Lung (tissue), 12 donors: Measurements from ENCODE around the gene LRP2. TPM values are rescaled to one million over a fixed set of nuclear protein-coding genes. Genes with fewer than 3 reads are reported as not detected.
A peak's percentile ranks its signal among the peaks of the same experiment; 100 is the strongest.

Experiments
- ATAC-seq: fragments of 200-7000 bp; cut with Tn5 transposase; one replicate; pipeline ENCODE4 v1.9.1; 2020; ENCODE audit warnings: moderate number of reproducible peaks; ENCODE audit not compliant: insufficient read depth, low FRiP score
- DNase-seq, 3 donors: peaks; one replicate each; pipeline ENCODE4 v3.0.0-alpha.2; 2013 to 2017
- H3K27ac ChIP-seq, 2 donors: one replicate each; pipeline ENCODE4 v1.5.1; 2013; ENCODE audit warnings: mild to moderate bottlenecking in 2 of 2, moderate library complexity in 2 of 2, control low read depth in 1 of 2, inconsistent platforms in 1 of 2, low read depth in 1 of 2, low read length in 1 of 2
- H3K27me3 ChIP-seq, 3 donors: one replicate each; pipeline ENCODE4 v1.5.1; 2013; ENCODE audit warnings: low read length in 2 of 3; ENCODE audit not compliant: control insufficient read depth in 3 of 3, insufficient read depth in 3 of 3
- H3K36me3 ChIP-seq, 4 donors: one replicate each; pipeline ENCODE4 v1.5.1; 2013; ENCODE audit warnings: low read length in 4 of 4, mild to moderate bottlenecking in 1 of 4, moderate library complexity in 1 of 4; ENCODE audit not compliant: control insufficient read depth in 4 of 4, insufficient read depth in 4 of 4
- H3K4me1 ChIP-seq, 5 donors: one replicate each; pipeline ENCODE4 v1.5.1; 2013; ENCODE audit warnings: low read length in 5 of 5, mild to moderate bottlenecking in 2 of 5, moderate library complexity in 1 of 5; ENCODE audit not compliant: control insufficient read depth in 5 of 5, insufficient read depth in 5 of 5
- H3K4me3 ChIP-seq: one replicate; pipeline ENCODE4 v1.5.1; 2013; ENCODE audit warnings: mild to moderate bottlenecking, control low read depth, moderate library complexity
- H3K9ac ChIP-seq, 2 donors: one replicate each; pipeline ENCODE4 v1.5.1; 2013; ENCODE audit warnings: low read length in 2 of 2, control low read depth in 1 of 2; ENCODE audit not compliant: insufficient read depth in 1 of 2
- H3K9me3 ChIP-seq, 4 donors: one replicate each; pipeline ENCODE4 v1.5.1; 2013; ENCODE audit warnings: low read length in 3 of 4, mild to moderate bottlenecking in 1 of 4, moderate library complexity in 1 of 4; ENCODE audit not compliant: control insufficient read depth in 4 of 4, insufficient read depth in 3 of 4
- CTCF ChIP-seq: IDR thresholded peaks from 2 replicates; pipeline ENCODE4 v1.5.1; 2012; ENCODE audit warnings: mild to moderate bottlenecking; ENCODE audit errors: control extremely low read depth, extremely low read depth
- WGBS, 2 donors: extraction: QIAGEN DNeasy Blood & Tissue Kit; methylation state at CpG; one replicate each; pipeline ENCODE4 v1.1.7; 2013; 5-methylcytosine and 5-hydroxymethylcytosine counted together
- polyA plus RNA-seq, 2 donors: library from polyadenylated mRNA; stranded (reverse); fragments of 200-250 nt; gene quantifications; one replicate each; pipeline ENCODE4 v1.2.1, GENCODE V29; 2013
- total RNA-seq, 2 donors: library from RNA; depleted of rRNA in 1 of 2; stranded (reverse); fragments of >200 nt in 1 of 2; gene quantifications; one replicate each; pipeline ENCODE4 v1.2.1, GENCODE V29; 2014 to 2021
- donor health status: control.
- donor health status: control.
- donor health status: Bipolar disorder and iron deficiency.
- donor health status: healthy.
- donor health status: DM: yes; HTN: yes; CAD: no.

Gene LRP2
- total and polyA plus RNA-seq, 4 donors: 2.4 to 39.5 (median 15.8) TPM

GRCh38 chr2:169184074-169184473, 178.3 kb downstream of the LRP2 start:
- Histone ChIP-seq H3K4me1 (no peaks in the 10 kb centered on the region), H3K27me3 (no peaks in the 10 kb centered on the region), H3K4me3 (no peak overlapping the region), H3K9me3 (no peaks in the 10 kb centered on the region), H3K9ac (no peak overlapping the region), H3K36me3 (peaks cover 0 to 2% (median 0%) of the 10 kb centered on the region in 4 donors), H3K27ac (no peak overlapping the region)
- ATAC-seq: no peak
- peak in 1 of 3 donors; percentile 0 for DNase-seq
- TF ChIP-seq CTCF: no peak
- WGBS, 2 donors: 45 to 51% methylated on average over 3 of the region's 3 CpGs

DNA sequence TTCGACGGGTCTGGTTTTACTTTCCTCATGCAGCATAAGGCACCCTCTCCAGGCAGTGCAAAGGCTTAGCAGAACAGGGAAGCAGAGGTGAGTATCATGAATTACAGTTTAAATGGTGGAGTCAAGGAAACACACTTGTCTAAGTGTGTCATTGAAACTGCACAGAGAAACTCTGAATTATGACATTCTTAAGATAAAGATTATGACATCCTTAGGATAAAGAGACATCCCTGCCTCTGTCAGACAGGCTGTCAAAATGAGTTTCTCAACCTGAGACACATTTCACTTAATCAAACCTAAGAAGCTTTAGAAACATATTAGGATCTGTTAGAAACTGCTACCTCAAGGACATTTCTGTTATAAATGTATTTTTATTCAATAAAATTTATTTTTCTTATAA, 179.8 kb downstream of the LRP2 start:
- Histone ChIP-seq H3K36me3 (peaks cover 0 to 2% (median 0%) of the 10 kb centered on the region in 4 donors), H3K27ac (no peak overlapping the region), H3K9ac (no peak overlapping the region), H3K4me3 (no peak overlapping the region), H3K4me1 (no peaks in the 10 kb centered on the region), H3K9me3 (no peaks in the 10 kb centered on the region), H3K27me3 (no peaks in the 10 kb centered on the region)
- DNase-seq (no peak), ATAC-seq (no peak)
- TF ChIP-seq CTCF: no peak
- WGBS, 2 donors: 55 to 87% methylated on average over 2 of the region's 2 CpGs

DNA sequence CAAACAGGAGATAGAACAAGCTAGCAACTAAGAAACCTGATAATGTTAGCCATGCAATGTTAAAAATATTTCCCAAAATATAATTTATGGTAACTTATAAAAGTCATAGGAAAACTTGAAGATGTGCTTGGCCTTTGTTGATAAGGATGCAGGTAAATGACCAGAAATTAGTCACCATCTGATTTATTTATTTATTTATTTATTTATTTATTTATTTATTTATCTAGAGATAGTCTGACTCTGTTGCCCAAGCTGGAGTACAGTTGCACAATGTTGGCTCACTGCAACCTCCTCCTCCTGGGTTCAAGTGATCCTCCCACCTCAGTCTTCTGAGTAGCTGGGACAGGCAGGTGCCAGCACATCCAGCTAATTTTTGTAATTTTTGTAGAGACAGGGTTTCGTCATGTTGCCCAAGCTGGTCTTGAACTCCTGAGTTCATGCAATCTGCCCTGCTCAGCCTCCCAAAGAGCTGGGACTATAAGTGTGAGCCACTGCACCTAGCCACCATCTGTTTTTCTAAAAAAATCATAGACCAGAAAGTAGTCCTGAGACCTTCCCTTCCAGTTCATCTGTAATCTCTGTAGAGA, 183.4 kb downstream of the LRP2 start:
- H3K36me3 ChIP-seq: peaks cover 0 to 3% (median 0%) of the 10 kb centered on the region in 4 donors
- ATAC-seq: no peak
- no peaks in the 10 kb centered on the region for H3K4me1 ChIP-seq
- peaks cover 0 to 2% (median 0%) of the 10 kb centered on the region in 4 donors for H3K9me3 ChIP-seq
- H3K4me3 ChIP-seq: no peak overlapping the region
- no peaks in the 10 kb centered on the region for H3K27me3 ChIP-seq
- TF ChIP-seq CTCF: no peak
- H3K9ac ChIP-seq: no peak overlapping the region
- DNase-seq: no peak
- no peak overlapping the region for H3K27ac ChIP-seq
- WGBS, 2 donors: 78 to 92% methylated on average over 1 of the region's 1 CpG

GRCh38 chr2:169178364-169178763, 184.0 kb downstream of the LRP2 start:
- DNase-seq: no peak
- no peak overlapping the region for H3K4me3 ChIP-seq
- 82 to 93% methylated on average over 5 of the region's 5 CpGs for WGBS, 2 donors

More at GRCh38 chr2:169178364-169178763, 184.0 kb downstream of the LRP2 start:
- ATAC-seq: no peak
- no peaks in the 10 kb centered on the region for H3K27me3 ChIP-seq
- no peak for TF ChIP-seq CTCF
- H3K4me1 ChIP-seq: no peaks in the 10 kb centered on the region
- peaks cover 0 to 2% (median 0%) of the 10 kb centered on the region in 4 donors for H3K9me3 ChIP-seq
- no peak overlapping the region for H3K9ac ChIP-seq
- peaks cover 0 to 3% (median 0%) of the 10 kb centered on the region in 4 donors for H3K36me3 ChIP-seq
- H3K27ac ChIP-seq: no peak overlapping the region
